ENCODE measurements around the gene RNF207.
"Not testable (repeated sequence)": the region's sequence is repeated elsewhere in the genome, so short reads cannot be mapped to it uniquely, and the experiment has no call there.

Gene RNF207

DNA sequence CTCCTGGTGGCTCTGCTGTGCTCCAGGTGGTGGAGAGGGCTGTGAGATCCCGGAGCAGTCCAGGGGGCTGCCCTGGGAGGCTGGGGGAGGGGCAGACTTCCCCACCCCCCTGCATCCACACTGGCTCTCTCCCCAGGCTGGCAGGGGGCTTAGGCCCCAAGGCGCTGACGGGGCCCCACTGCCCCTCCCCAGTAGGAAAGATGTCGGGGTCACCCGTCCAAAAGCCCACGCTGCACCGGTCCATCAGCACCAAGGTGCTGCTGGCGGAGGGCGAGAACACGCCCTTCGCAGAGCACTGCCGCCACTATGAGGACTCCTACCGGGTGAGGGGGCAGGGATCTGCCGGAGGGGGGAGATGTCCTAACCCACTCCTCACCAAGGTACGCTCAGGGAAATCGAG is 5.8 kb downstream of the RNF207 start:
- peaks cover 0 to 4% of the 10 kb centered on the region in 2 donors for H3K27me3 ChIP-seq (ENCODE audit: control insufficient read depth in 1 of 2, insufficient read depth in 2 of 2, low read length in 2 of 2)
- no peaks in the 10 kb centered on the region for H3K9me3 ChIP-seq (ENCODE audit: control insufficient read depth in 1 of 2, low read length in 2 of 2)
- no peak overlapping the region for H3K4me3 ChIP-seq (ENCODE audit: low read depth in 1 of 2, low read length in 2 of 2)
- H3K27ac ChIP-seq (ENCODE audit: low read depth, low read length) = no peak overlapping the region
- H3K4me1 ChIP-seq (ENCODE audit: control insufficient read depth in 1 of 2, insufficient read depth in 2 of 2, low read length in 2 of 2) = peaks cover 0 to 15% of the 10 kb centered on the region in 2 donors
- H3K36me3 ChIP-seq (ENCODE audit: control insufficient read depth in 1 of 2, insufficient read depth in 2 of 2, low read length in 2 of 2) = peaks cover 0 to 5% of the 10 kb centered on the region in 2 donors
- H3K9ac ChIP-seq (ENCODE audit: low read depth in 1 of 2, low read length in 2 of 2) = no peak overlapping the region

DNA sequence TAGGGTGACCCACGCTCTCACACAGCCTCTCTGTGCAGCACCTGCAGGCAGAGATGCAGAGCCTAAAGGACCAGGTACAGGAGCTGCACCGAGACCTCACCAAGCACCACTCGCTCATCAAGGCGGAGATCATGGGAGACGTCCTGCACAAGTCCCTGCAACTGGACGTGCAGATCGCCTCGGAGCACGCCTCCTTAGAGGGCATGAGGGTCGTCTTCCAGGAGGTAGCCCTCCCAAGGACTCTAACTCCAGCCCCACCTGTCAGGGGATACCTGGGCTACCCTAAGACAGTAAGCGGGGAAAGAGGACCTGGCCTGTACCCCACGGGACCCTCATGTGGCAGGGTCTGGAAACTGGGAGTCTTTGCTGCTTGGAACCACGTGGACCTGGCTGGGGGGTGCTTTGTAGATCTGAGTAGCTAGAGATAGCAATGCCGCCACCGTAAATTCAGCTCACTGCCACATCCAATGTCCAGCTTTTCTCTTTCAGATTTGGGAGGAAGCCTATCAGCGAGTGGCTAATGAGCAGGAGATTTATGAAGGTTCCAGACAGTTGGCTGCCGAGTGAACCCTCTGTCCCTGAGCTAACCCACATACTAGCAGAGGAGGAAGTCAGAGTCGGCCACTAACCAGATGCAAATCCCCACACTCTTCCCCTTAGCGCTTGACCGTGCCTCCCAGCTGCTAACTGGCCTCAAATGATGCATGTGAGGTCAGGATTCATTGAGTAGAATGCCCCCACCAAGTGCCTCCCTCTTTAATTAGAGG is 6.5 kb downstream of the RNF207 start:
- no peak overlapping the region for H3K27ac ChIP-seq (ENCODE audit: low read depth, low read length)
- no peak overlapping the region for H3K4me3 ChIP-seq (ENCODE audit: low read depth in 1 of 2, low read length in 2 of 2)
- no peaks in the 10 kb centered on the region for H3K9me3 ChIP-seq (ENCODE audit: control insufficient read depth in 1 of 2, low read length in 2 of 2)
- H3K36me3 ChIP-seq (ENCODE audit: control insufficient read depth in 1 of 2, insufficient read depth in 2 of 2, low read length in 2 of 2) = peaks cover 0 to 5% of the 10 kb centered on the region in 2 donors
- no peak overlapping the region for H3K9ac ChIP-seq (ENCODE audit: low read depth in 1 of 2, low read length in 2 of 2)
- H3K27me3 ChIP-seq (ENCODE audit: control insufficient read depth in 1 of 2, insufficient read depth in 2 of 2, low read length in 2 of 2) = no peaks in the 10 kb centered on the region
- H3K4me1 ChIP-seq (ENCODE audit: control insufficient read depth in 1 of 2, insufficient read depth in 2 of 2, low read length in 2 of 2) = peaks cover 0 to 11% of the 10 kb centered on the region in 2 donors

- Histone ChIP-seq H3K27ac (ENCODE audit: low read depth, low read length) (no peak overlapping the region), H3K9me3 (ENCODE audit: control insufficient read depth in 1 of 2, low read length in 2 of 2) (no peaks in the 10 kb centered on the region), H3K36me3 (ENCODE audit: control insufficient read depth in 1 of 2, insufficient read depth in 2 of 2, low read length in 2 of 2) (peaks cover 1 to 27% of the 10 kb centered on the region in 2 donors), H3K27me3 (ENCODE audit: control insufficient read depth in 1 of 2, insufficient read depth in 2 of 2, low read length in 2 of 2) (no peaks in the 10 kb centered on the region), H3K9ac (ENCODE audit: low read depth in 1 of 2, low read length in 2 of 2) (no peak overlapping the region), H3K4me1 (ENCODE audit: control insufficient read depth in 1 of 2, insufficient read depth in 2 of 2, low read length in 2 of 2) (no peaks in the 10 kb centered on the region), H3K4me3 (ENCODE audit: low read depth in 1 of 2, low read length in 2 of 2) (no peak overlapping the region)
Measured at GRCh38 chr1:6218375-6219164, 12.7 kb downstream of the RNF207 start.

DNA sequence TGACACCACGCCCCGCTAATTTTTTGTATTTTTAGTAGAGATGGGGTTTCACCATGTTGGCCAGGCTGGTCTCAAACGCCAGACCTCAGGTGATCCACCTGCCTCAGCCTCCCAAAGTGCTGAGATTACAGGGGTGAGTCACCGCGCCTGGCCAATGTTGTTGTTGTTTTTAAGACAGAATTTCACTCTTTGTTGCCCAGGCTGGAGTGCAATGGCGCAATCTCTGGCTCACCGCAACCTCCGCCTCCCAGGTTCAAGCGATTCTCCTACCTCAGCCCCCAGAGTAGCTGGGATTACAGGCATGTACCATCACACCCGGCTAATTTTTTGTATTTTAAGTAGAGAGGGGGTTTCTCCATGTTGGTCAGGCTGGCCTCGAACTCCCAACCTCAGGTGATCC is 13.7 kb downstream of the RNF207 start:
- H3K9ac ChIP-seq (ENCODE audit: low read depth in 1 of 2, low read length in 2 of 2) = not testable (repeated sequence)

DNA sequence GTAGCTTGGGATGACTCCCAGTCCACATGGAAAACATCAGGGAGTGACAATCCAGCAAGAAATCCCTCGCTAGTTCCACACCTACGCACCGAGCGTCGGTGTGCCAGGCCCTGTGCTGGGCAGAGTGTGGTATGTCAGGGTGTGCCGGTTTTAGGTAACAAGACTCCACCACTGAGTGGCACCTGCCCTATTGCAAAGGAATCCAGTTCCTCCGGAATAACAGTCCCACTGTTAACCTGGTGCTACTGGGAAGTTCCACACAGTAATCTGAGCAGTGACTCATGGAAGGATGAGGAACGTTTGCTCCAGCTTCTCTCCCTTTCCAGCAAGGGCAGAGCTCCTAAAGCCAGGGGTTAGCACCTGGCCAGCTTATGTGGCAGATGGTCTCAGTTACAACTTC is 14.3 kb downstream of the RNF207 start:
- Histone ChIP-seq H3K27ac (ENCODE audit: low read depth, low read length) (no peak overlapping the region), H3K9ac (ENCODE audit: low read depth in 1 of 2, low read length in 2 of 2) (no peak overlapping the region), H3K36me3 (ENCODE audit: control insufficient read depth in 1 of 2, insufficient read depth in 2 of 2, low read length in 2 of 2) (peaks cover 17 to 44% of the 10 kb centered on the region in 2 donors), H3K27me3 (ENCODE audit: control insufficient read depth in 1 of 2, insufficient read depth in 2 of 2, low read length in 2 of 2) (no peaks in the 10 kb centered on the region), H3K4me1 (ENCODE audit: control insufficient read depth in 1 of 2, insufficient read depth in 2 of 2, low read length in 2 of 2) (no peaks in the 10 kb centered on the region), H3K9me3 (ENCODE audit: control insufficient read depth in 1 of 2, low read length in 2 of 2) (no peaks in the 10 kb centered on the region), H3K4me3 (ENCODE audit: low read depth in 1 of 2, low read length in 2 of 2) (no peak overlapping the region)

More for the DNA sequence above, 13.7 kb downstream of the RNF207 start:
- not testable (repeated sequence) for H3K9me3 ChIP-seq (ENCODE audit: control insufficient read depth in 1 of 2, low read length in 2 of 2); H3K27ac ChIP-seq (ENCODE audit: low read depth, low read length); H3K4me3 ChIP-seq (ENCODE audit: low read depth in 1 of 2, low read length in 2 of 2); H3K4me1 ChIP-seq (ENCODE audit: control insufficient read depth in 1 of 2, insufficient read depth in 2 of 2, low read length in 2 of 2); H3K27me3 ChIP-seq (ENCODE audit: control insufficient read depth in 1 of 2, insufficient read depth in 2 of 2, low read length in 2 of 2)
- H3K36me3 ChIP-seq (ENCODE audit: control insufficient read depth in 1 of 2, insufficient read depth in 2 of 2, low read length in 2 of 2) = peaks cover 12 to 38% of the 10 kb centered on the region in 2 donors

DNA sequence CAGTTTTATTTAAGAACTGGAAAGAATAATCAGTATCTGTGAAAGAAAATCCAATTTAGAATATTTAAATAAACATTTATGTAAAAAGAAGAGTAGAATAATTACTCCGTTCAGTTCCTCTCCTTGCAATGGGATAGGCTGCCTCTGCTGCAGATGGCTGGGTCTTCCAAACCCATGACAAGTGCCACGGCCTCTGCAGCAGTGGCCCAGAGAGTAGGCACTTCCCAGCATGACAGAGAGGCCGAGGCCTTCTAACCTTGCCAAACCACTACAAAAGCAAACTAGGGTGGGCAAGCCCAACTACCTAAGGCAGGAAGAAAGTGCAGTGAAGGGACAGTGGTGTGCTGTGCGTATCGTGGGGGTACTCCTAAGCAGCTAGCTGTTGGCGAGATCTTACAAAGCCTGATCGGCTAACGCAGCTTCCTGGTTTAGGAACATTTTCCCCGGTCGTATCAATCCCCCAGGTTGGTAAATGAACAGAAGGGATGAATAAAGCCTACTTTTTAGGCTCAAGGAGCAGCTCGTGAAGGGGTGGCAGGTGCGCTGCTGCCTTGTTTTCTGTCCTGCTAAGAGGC is 15.4 kb downstream of the RNF207 start:
- no peaks in the 10 kb centered on the region for H3K9me3 ChIP-seq (ENCODE audit: control insufficient read depth in 1 of 2, low read length in 2 of 2)
- no peak overlapping the region for H3K9ac ChIP-seq (ENCODE audit: low read depth in 1 of 2, low read length in 2 of 2)
- H3K4me3 ChIP-seq (ENCODE audit: low read depth in 1 of 2, low read length in 2 of 2) = no peak overlapping the region
- peaks cover 17 to 55% of the 10 kb centered on the region in 2 donors for H3K36me3 ChIP-seq (ENCODE audit: control insufficient read depth in 1 of 2, insufficient read depth in 2 of 2, low read length in 2 of 2)
- H3K4me1 ChIP-seq (ENCODE audit: control insufficient read depth in 1 of 2, insufficient read depth in 2 of 2, low read length in 2 of 2) = no peaks in the 10 kb centered on the region
- no peaks in the 10 kb centered on the region for H3K27me3 ChIP-seq (ENCODE audit: control insufficient read depth in 1 of 2, insufficient read depth in 2 of 2, low read length in 2 of 2)
- H3K27ac ChIP-seq (ENCODE audit: low read depth, low read length) = no peak overlapping the region

DNA sequence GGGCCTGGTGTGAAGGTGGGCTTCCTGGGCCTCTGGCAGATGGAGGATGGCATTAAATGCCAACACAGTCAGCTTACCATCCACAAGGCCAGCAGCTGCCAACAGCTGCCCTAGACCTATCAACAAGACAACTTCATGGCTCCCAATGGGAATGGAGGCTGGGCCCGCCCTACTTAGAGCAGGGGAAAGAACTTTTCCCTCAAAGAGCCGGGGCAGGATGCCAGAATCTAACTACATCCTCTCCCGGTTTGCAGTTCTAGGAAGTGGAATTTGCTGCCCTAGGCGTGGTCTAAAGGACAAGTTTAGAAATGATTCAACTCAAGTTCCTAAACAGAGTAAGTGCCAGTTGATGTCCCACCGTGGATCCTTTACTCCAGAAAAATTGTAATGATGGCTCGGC is 16.7 kb downstream of the RNF207 start:
- H3K4me1 ChIP-seq (ENCODE audit: control insufficient read depth in 1 of 2, insufficient read depth in 2 of 2, low read length in 2 of 2) = no peaks in the 10 kb centered on the region
- H3K27ac ChIP-seq (ENCODE audit: low read depth, low read length) = no peak overlapping the region
- H3K36me3 ChIP-seq (ENCODE audit: control insufficient read depth in 1 of 2, insufficient read depth in 2 of 2, low read length in 2 of 2) = peaks cover 24 to 66% of the 10 kb centered on the region in 2 donors
- no peak overlapping the region for H3K9ac ChIP-seq (ENCODE audit: low read depth in 1 of 2, low read length in 2 of 2)
- H3K27me3 ChIP-seq (ENCODE audit: control insufficient read depth in 1 of 2, insufficient read depth in 2 of 2, low read length in 2 of 2) = no peaks in the 10 kb centered on the region
- H3K9me3 ChIP-seq (ENCODE audit: control insufficient read depth in 1 of 2, low read length in 2 of 2) = no peaks in the 10 kb centered on the region
- H3K4me3 ChIP-seq (ENCODE audit: low read depth in 1 of 2, low read length in 2 of 2) = no peak overlapping the region

GRCh38 chr1:6223617-6224016 is 17.7 kb downstream of the RNF207 start:
- Histone ChIP-seq H3K9me3 (ENCODE audit: control insufficient read depth in 1 of 2, low read length in 2 of 2) (no peaks in the 10 kb centered on the region), H3K27ac (ENCODE audit: low read depth, low read length) (no peak overlapping the region), H3K4me3 (ENCODE audit: low read depth in 1 of 2, low read length in 2 of 2) (no peak overlapping the region), H3K27me3 (ENCODE audit: control insufficient read depth in 1 of 2, insufficient read depth in 2 of 2, low read length in 2 of 2) (no peaks in the 10 kb centered on the region), H3K9ac (ENCODE audit: low read depth in 1 of 2, low read length in 2 of 2) (no peak overlapping the region), H3K4me1 (ENCODE audit: control insufficient read depth in 1 of 2, insufficient read depth in 2 of 2, low read length in 2 of 2) (no peaks in the 10 kb centered on the region), H3K36me3 (ENCODE audit: control insufficient read depth in 1 of 2, insufficient read depth in 2 of 2, low read length in 2 of 2) (peaks cover 24 to 75% of the 10 kb centered on the region in 2 donors)

- Histone ChIP-seq H3K36me3 (ENCODE audit: control insufficient read depth in 1 of 2, insufficient read depth in 2 of 2, low read length in 2 of 2) (peaks cover 24 to 81% of the 10 kb centered on the region in 2 donors), H3K27me3 (ENCODE audit: control insufficient read depth in 1 of 2, insufficient read depth in 2 of 2, low read length in 2 of 2) (no peaks in the 10 kb centered on the region), H3K9me3 (ENCODE audit: control insufficient read depth in 1 of 2, low read length in 2 of 2) (no peaks in the 10 kb centered on the region), H3K9ac (ENCODE audit: low read depth in 1 of 2, low read length in 2 of 2) (no peak overlapping the region), H3K4me1 (ENCODE audit: control insufficient read depth in 1 of 2, insufficient read depth in 2 of 2, low read length in 2 of 2) (no peaks in the 10 kb centered on the region), H3K4me3 (ENCODE audit: low read depth in 1 of 2, low read length in 2 of 2) (no peak overlapping the region), H3K27ac (ENCODE audit: low read depth, low read length) (no peak overlapping the region)
Measured at GRCh38 chr1:6224718-6225117, 18.8 kb downstream of the RNF207 start.

DNA sequence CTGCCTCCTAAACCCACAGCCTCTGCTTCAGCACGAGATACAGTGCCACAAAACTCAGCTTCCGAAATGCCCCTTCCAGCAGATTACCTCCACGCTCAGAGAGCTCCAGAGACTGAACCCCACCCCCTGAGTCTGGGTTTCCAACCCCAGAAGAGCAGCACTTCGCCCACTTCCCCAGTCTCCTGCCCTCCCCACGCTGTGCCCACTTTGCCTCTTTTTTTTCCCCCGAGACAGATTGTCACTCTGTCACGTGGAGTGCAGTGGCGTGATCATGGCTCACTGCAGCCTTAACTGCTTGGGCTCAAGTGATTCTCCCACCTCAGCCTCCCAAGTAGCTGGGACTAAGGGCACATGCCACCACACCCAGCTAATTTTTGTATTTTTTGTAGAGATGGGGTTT is 19.7 kb downstream of the RNF207 start:
- Histone ChIP-seq H3K9ac (ENCODE audit: low read depth in 1 of 2, low read length in 2 of 2) (no peak overlapping the region), H3K4me1 (ENCODE audit: control insufficient read depth in 1 of 2, insufficient read depth in 2 of 2, low read length in 2 of 2) (no peaks in the 10 kb centered on the region)

More for the DNA sequence above, 19.7 kb downstream of the RNF207 start:
- Histone ChIP-seq H3K9me3 (ENCODE audit: control insufficient read depth in 1 of 2, low read length in 2 of 2) (no peaks in the 10 kb centered on the region), H3K4me3 (ENCODE audit: low read depth in 1 of 2, low read length in 2 of 2) (no peak overlapping the region), H3K36me3 (ENCODE audit: control insufficient read depth in 1 of 2, insufficient read depth in 2 of 2, low read length in 2 of 2) (peaks cover 24 to 84% of the 10 kb centered on the region in 2 donors), H3K27me3 (ENCODE audit: control insufficient read depth in 1 of 2, insufficient read depth in 2 of 2, low read length in 2 of 2) (no peaks in the 10 kb centered on the region), H3K27ac (ENCODE audit: low read depth, low read length) (no peak overlapping the region)

Data from duodenal mucosa (tissue), 2 donors.